ENCODE data around the gene OR2AG1.

The OR2AG1 gene

GRCh38 chr11:6782720-6783119 is at the start of gene OR2AG1:
OR2AG1 (plus strand) TSS chr11:6783020; CDS start chr11:6785038, 2,018 bp downstream.
- no peak for DNase-seq

- DNase-seq = no peak
Observed at GRCh38 chr11:6733326-6734275, 49.2 kb upstream of the OR2AG1 start.

GRCh38 chr11:6734616-6735015 is 48.2 kb upstream of the OR2AG1 start:
- no peak for DNase-seq

GRCh38 chr11:6735306-6735705 is 47.5 kb upstream of the OR2AG1 start:
- DNase-seq = no peak

GRCh38 chr11:6736495-6737121 is 46.2 kb upstream of the OR2AG1 start:
- DNase-seq = no peak

- DNase-seq = no peak
Observed at GRCh38 chr11:6737872-6738466, 44.9 kb upstream of the OR2AG1 start.

GRCh38 chr11:6738590-6738989 is 44.2 kb upstream of the OR2AG1 start:
- DNase-seq = no peak

GRCh38 chr11:6742260-6742659 is 40.6 kb upstream of the OR2AG1 start:
- no peak for DNase-seq

- DNase-seq = no peak
Observed at GRCh38 chr11:6745018-6745417, 37.8 kb upstream of the OR2AG1 start.

- no peak for DNase-seq
Observed at GRCh38 chr11:6745465-6746015, 37.3 kb upstream of the OR2AG1 start.

- DNase-seq = no peak
Observed at GRCh38 chr11:6746086-6746618, 36.7 kb upstream of the OR2AG1 start.

GRCh38 chr11:6746626-6747025 is 36.2 kb upstream of the OR2AG1 start:
- DNase-seq = no peak

GRCh38 chr11:6747097-6747668 is 35.6 kb upstream of the OR2AG1 start:
- no peak for DNase-seq

- DNase-seq = peak in 1 of 2 experiments; percentile 2
Observed at GRCh38 chr11:6755303-6755952, 27.4 kb upstream of the OR2AG1 start.

GRCh38 chr11:6755953-6756347 is 26.9 kb upstream of the OR2AG1 start:
- no peak for DNase-seq

- no peak for DNase-seq
Observed at GRCh38 chr11:6757373-6757967, 25.4 kb upstream of the OR2AG1 start.

GRCh38 chr11:6771926-6772893 is 10.6 kb upstream of the OR2AG1 start, which contains the start of gene OR2AG2:
OR2AG2 (minus strand) TSS chr11:6771976; CDS start chr11:6768957, 3,019 bp downstream.
- DNase-seq = no peak

GRCh38 chr11:6778518-6778917 is 4.3 kb upstream of the OR2AG1 start:
- no peak for DNase-seq

GRCh38 chr11:6780829-6781228 is 2.0 kb upstream of the OR2AG1 start:
- no peak for DNase-seq

GRCh38 chr11:6790546-6790945 is 7.7 kb downstream of the OR2AG1 start:
- DNase-seq = no peak

Measured in cerebellar nuclear complex (tissue), 1 donor.